ENCODE measurements around the gene ADAT2.

Gene ADAT2

DNA sequence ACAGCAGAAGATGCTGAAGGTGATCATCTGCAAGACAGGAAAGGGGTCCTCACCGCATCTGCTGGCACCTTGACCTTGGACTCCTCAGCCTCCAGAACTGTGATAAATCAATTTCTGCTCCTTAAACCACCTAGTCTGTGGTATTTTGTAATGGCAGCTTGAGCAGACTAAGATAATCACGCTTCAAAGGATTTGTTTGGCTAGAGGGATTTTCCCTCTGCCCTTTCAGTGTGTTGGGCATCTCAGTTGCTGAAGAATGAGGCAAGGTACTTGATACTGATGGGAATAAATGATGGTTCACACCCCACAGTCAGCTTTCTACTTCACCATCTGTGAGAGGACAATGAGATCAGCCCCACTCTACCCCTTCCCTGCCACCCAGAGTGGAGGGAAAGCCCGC is 60.2 kb downstream of the ADAT2 start:
- H3K36me3 ChIP-seq (replicated peaks in 1 of 2; ENCODE audit: control insufficient read depth in 2 of 2, insufficient read depth in 2 of 2, low read length in 2 of 2): no peaks in the 10 kb centered on the region
- no CpG with 5 or more reads among the region's 3 CpGs for WGBS, 2 donors (ENCODE audit: extremely low coverage in 2 of 2, insufficient read length in 2 of 2, insufficient replicate concordance in 1 of 2)
- no peak overlapping the region for H3K18ac ChIP-seq (ENCODE audit: low read length)
- no peak overlapping the region for H2AK5ac ChIP-seq (ENCODE audit: low read depth, low read length)
- no peak overlapping the region for H2BK5ac ChIP-seq (ENCODE audit: low read length)
- H2BK120ac ChIP-seq (ENCODE audit: low read depth, low read length): no peak overlapping the region
- no peak overlapping the region for H3K27ac ChIP-seq (replicated peaks; ENCODE audit: low read length)
- no peak overlapping the region for H2AFZ ChIP-seq (ENCODE audit: low read length)
- H3K4me1 ChIP-seq (ENCODE audit: control insufficient read depth in 2 of 2, insufficient read depth in 1 of 2, low read depth in 1 of 2, low read length in 2 of 2): no peaks in the 10 kb centered on the region
- no peak overlapping the region for H3K9ac ChIP-seq (ENCODE audit: low read depth, low read length, poor library complexity)
- H3K4ac ChIP-seq (ENCODE audit: low read length): no peak overlapping the region
- no peak overlapping the region for H2BK15ac ChIP-seq (ENCODE audit: low read length)
- H3K27me3 ChIP-seq (ENCODE audit: control insufficient read depth in 3 of 3, insufficient read depth in 3 of 3, low read depth in 1 of 3, low read length in 3 of 3): no peaks in the 10 kb centered on the region
- no peak overlapping the region for H3K4me3 ChIP-seq (ENCODE audit: low read length in 2 of 2)
- no peak overlapping the region for H2BK12ac ChIP-seq (ENCODE audit: low read length)
- no peak overlapping the region for H3K14ac ChIP-seq (ENCODE audit: low read length)
- DNase-seq (ENCODE audit: low spot score): no peak
- no peaks in the 10 kb centered on the region for H3K9me3 ChIP-seq (replicated peaks in 1 of 2; ENCODE audit: control insufficient read depth in 2 of 2, insufficient read depth in 1 of 2, low read depth in 1 of 2, low read length in 2 of 2)
- no peak overlapping the region for H4K91ac ChIP-seq (ENCODE audit: low read depth, low read length, poor library complexity)
- no peak overlapping the region for H3K4me2 ChIP-seq (ENCODE audit: insufficient read depth, low read length, poor library complexity, severe bottlenecking)
- H4K8ac ChIP-seq (ENCODE audit: low read depth, low read length): no peak overlapping the region
- no peak overlapping the region for H3K23ac ChIP-seq (ENCODE audit: low read depth, low read length, poor library complexity)
- H3K79me1 ChIP-seq (ENCODE audit: low read depth, low read length): no peaks in the 10 kb centered on the region

DNA sequence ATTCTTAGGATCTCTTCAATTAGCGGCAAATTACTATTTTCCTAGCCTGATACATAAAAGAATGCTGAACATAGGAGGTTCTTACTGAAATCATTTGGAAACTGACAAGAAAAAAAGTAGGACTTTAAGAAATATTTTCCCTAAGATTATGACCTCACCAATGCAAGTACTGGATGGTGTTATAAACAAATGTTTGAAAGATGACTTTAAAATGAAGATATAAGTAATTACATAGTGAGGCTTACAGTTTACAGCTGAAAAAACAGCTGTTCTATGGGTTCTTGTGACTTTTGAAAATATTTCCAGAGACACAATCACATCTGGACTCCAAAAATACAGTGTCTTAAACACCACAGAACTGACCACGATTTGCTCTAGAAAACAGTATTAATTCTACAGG is 64.9 kb downstream of the ADAT2 start:
- Histone ChIP-seq H2AK5ac (ENCODE audit: low read depth, low read length) (no peak overlapping the region), H4K91ac (ENCODE audit: low read depth, low read length, poor library complexity) (no peak overlapping the region), H3K79me1 (ENCODE audit: low read depth, low read length) (no peaks in the 10 kb centered on the region), H3K23ac (ENCODE audit: low read depth, low read length, poor library complexity) (no peak overlapping the region), H3K18ac (ENCODE audit: low read length) (no peak overlapping the region), H2BK12ac (ENCODE audit: low read length) (no peak overlapping the region), H2AFZ (ENCODE audit: low read length) (no peak overlapping the region), H3K36me3 (replicated peaks in 1 of 2; ENCODE audit: control insufficient read depth in 2 of 2, insufficient read depth in 2 of 2, low read length in 2 of 2) (no peaks in the 10 kb centered on the region), H2BK120ac (ENCODE audit: low read depth, low read length) (no peak overlapping the region), H3K27ac (replicated peaks; ENCODE audit: low read length) (no peak overlapping the region), H3K4ac (ENCODE audit: low read length) (no peak overlapping the region), H2BK5ac (ENCODE audit: low read length) (no peak overlapping the region), H4K8ac (ENCODE audit: low read depth, low read length) (no peak overlapping the region), H3K4me1 (ENCODE audit: control insufficient read depth in 2 of 2, insufficient read depth in 1 of 2, low read depth in 1 of 2, low read length in 2 of 2) (no peaks in the 10 kb centered on the region), H3K4me2 (ENCODE audit: insufficient read depth, low read length, poor library complexity, severe bottlenecking) (no peak overlapping the region), H2BK15ac (ENCODE audit: low read length) (no peak overlapping the region), H3K9me3 (replicated peaks in 1 of 2; ENCODE audit: control insufficient read depth in 2 of 2, insufficient read depth in 1 of 2, low read depth in 1 of 2, low read length in 2 of 2) (no peaks in the 10 kb centered on the region), H3K9ac (ENCODE audit: low read depth, low read length, poor library complexity) (no peak overlapping the region), H3K4me3 (ENCODE audit: low read length in 2 of 2) (no peak overlapping the region), H3K14ac (ENCODE audit: low read length) (no peak overlapping the region), H3K27me3 (ENCODE audit: control insufficient read depth in 3 of 3, insufficient read depth in 3 of 3, low read depth in 1 of 3, low read length in 3 of 3) (no peaks in the 10 kb centered on the region)
- WGBS, 2 donors (ENCODE audit: extremely low coverage in 2 of 2, insufficient read length in 2 of 2, insufficient replicate concordance in 1 of 2): no CpG with 5 or more reads among the region's 2 CpGs
- no peak for DNase-seq (ENCODE audit: low spot score)

DNA sequence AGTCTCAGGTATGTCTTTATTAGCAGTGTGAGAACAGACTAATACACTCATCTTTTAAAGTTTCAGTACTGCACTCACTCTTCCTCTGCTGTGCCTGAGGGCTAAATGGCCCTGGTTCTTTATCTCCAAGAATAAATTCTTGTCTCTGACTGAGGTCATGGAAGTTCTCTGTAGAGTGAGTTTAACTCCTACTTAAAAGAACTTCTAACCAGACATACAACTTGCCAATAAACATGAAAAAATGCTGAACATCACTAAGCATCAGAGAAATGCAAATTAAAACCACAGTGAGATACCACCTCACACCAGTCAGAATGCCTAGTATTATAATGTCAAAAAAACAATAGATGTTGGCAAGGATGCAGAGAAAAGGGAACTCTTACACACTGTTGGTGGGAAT is 73.6 kb downstream of the ADAT2 start:
- no peak overlapping the region for H3K4me2 ChIP-seq (ENCODE audit: insufficient read depth, low read length, poor library complexity, severe bottlenecking)
- DNase-seq (ENCODE audit: low spot score): no peak

DNA sequence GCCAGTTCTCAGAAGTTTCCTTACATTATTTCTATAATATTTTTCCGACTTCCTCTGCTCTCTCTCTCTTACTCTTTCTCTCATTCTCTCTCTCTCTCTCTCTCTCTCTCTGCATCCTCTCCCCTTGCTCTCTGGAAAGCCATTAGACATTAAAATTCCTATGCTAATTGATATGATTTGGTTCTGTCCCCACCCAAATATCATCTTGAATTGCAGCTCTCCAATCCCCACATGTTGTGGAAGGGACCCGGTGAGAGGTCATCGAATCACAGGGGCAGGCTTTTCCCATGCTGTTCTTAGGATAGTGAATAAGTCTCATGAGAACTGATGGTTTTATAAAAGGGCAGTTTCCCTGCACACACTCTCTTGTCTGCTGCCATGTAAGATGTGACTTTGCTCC is 74.1 kb downstream of the ADAT2 start:
- no peak overlapping the region for H3K4ac ChIP-seq (ENCODE audit: low read length)
- peaks cover 0 to 2% (median 0%) of the 10 kb centered on the region in 3 experiments for H3K27me3 ChIP-seq (ENCODE audit: control insufficient read depth in 3 of 3, insufficient read depth in 3 of 3, low read depth in 1 of 3, low read length in 3 of 3)
- no peak overlapping the region for H2AFZ ChIP-seq (ENCODE audit: low read length)
- WGBS, 2 donors (ENCODE audit: extremely low coverage in 2 of 2, insufficient read length in 2 of 2, insufficient replicate concordance in 1 of 2): no CpG with 5 or more reads among the region's 3 CpGs
- no peak overlapping the region for H2BK15ac ChIP-seq (ENCODE audit: low read length)
- H3K23ac ChIP-seq (ENCODE audit: low read depth, low read length, poor library complexity): no peak overlapping the region
- no peak overlapping the region for H3K4me3 ChIP-seq (ENCODE audit: low read length in 2 of 2)
- H4K91ac ChIP-seq (ENCODE audit: low read depth, low read length, poor library complexity): no peak overlapping the region
- H2BK12ac ChIP-seq (ENCODE audit: low read length): no peak overlapping the region
- no peak overlapping the region for H2AK5ac ChIP-seq (ENCODE audit: low read depth, low read length)
- no peak for DNase-seq (ENCODE audit: low spot score)
- H3K4me1 ChIP-seq (ENCODE audit: control insufficient read depth in 2 of 2, insufficient read depth in 1 of 2, low read depth in 1 of 2, low read length in 2 of 2): no peaks in the 10 kb centered on the region
- H3K14ac ChIP-seq (ENCODE audit: low read length): no peak overlapping the region
- H3K4me2 ChIP-seq (ENCODE audit: insufficient read depth, low read length, poor library complexity, severe bottlenecking): no peak overlapping the region
- H3K79me1 ChIP-seq (ENCODE audit: low read depth, low read length): no peaks in the 10 kb centered on the region
- H3K9ac ChIP-seq (ENCODE audit: low read depth, low read length, poor library complexity): no peak overlapping the region
- no peak overlapping the region for H2BK5ac ChIP-seq (ENCODE audit: low read length)
- no peak overlapping the region for H3K27ac ChIP-seq (replicated peaks; ENCODE audit: low read length)
- no peaks in the 10 kb centered on the region for H3K36me3 ChIP-seq (replicated peaks in 1 of 2; ENCODE audit: control insufficient read depth in 2 of 2, insufficient read depth in 2 of 2, low read length in 2 of 2)
- H4K8ac ChIP-seq (ENCODE audit: low read depth, low read length): no peak overlapping the region
- no peak overlapping the region for H2BK120ac ChIP-seq (ENCODE audit: low read depth, low read length)
- no peak overlapping the region for H3K18ac ChIP-seq (ENCODE audit: low read length)
- no peaks in the 10 kb centered on the region for H3K9me3 ChIP-seq (replicated peaks in 1 of 2; ENCODE audit: control insufficient read depth in 2 of 2, insufficient read depth in 1 of 2, low read depth in 1 of 2, low read length in 2 of 2)

More for the DNA sequence above, 73.6 kb downstream of the ADAT2 start:
- Histone ChIP-seq H2AFZ (ENCODE audit: low read length) (no peak overlapping the region), H3K4me3 (ENCODE audit: low read length in 2 of 2) (no peak overlapping the region), H3K18ac (ENCODE audit: low read length) (no peak overlapping the region), H2BK5ac (ENCODE audit: low read length) (no peak overlapping the region), H3K9me3 (replicated peaks in 1 of 2; ENCODE audit: control insufficient read depth in 2 of 2, insufficient read depth in 1 of 2, low read depth in 1 of 2, low read length in 2 of 2) (no peaks in the 10 kb centered on the region), H3K4me1 (ENCODE audit: control insufficient read depth in 2 of 2, insufficient read depth in 1 of 2, low read depth in 1 of 2, low read length in 2 of 2) (no peaks in the 10 kb centered on the region), H3K27ac (replicated peaks; ENCODE audit: low read length) (no peak overlapping the region), H2BK15ac (ENCODE audit: low read length) (no peak overlapping the region), H4K8ac (ENCODE audit: low read depth, low read length) (no peak overlapping the region), H3K27me3 (ENCODE audit: control insufficient read depth in 3 of 3, insufficient read depth in 3 of 3, low read depth in 1 of 3, low read length in 3 of 3) (peaks cover 0 to 2% (median 0%) of the 10 kb centered on the region in 3 experiments), H3K79me1 (ENCODE audit: low read depth, low read length) (no peaks in the 10 kb centered on the region), H3K14ac (ENCODE audit: low read length) (no peak overlapping the region), H2BK120ac (ENCODE audit: low read depth, low read length) (no peak overlapping the region), H3K36me3 (replicated peaks in 1 of 2; ENCODE audit: control insufficient read depth in 2 of 2, insufficient read depth in 2 of 2, low read length in 2 of 2) (no peaks in the 10 kb centered on the region), H4K91ac (ENCODE audit: low read depth, low read length, poor library complexity) (no peak overlapping the region), H3K9ac (ENCODE audit: low read depth, low read length, poor library complexity) (no peak overlapping the region), H2BK12ac (ENCODE audit: low read length) (no peak overlapping the region), H2AK5ac (ENCODE audit: low read depth, low read length) (no peak overlapping the region), H3K23ac (ENCODE audit: low read depth, low read length, poor library complexity) (no peak overlapping the region), H3K4ac (ENCODE audit: low read length) (no peak overlapping the region)

Data from neuronal stem cell (in vitro differentiated cells).